Right forelimb (tissue), 1 donor: ENCODE measurements around the gene TPSAB1.
A peak's percentile ranks its signal among the peaks of the same experiment; 100 is the strongest.
"Not testable (repeated sequence)": the region's sequence is repeated elsewhere in the genome, so short reads cannot be mapped to it uniquely, and the experiment has no call there.

Experiments
- DNase-seq: peaks from one replicate; pipeline ENCODE4 v3.0.0-alpha.2; 2018

The TPSAB1 gene

GRCh38 chr16:1240436-1240835 is at the start of gene TPSAB1:
TPSAB1 (plus strand) TSS chr16:1240705; CDS start chr16:1240939, 234 bp downstream.
- not testable (repeated sequence) for DNase-seq

DNA sequence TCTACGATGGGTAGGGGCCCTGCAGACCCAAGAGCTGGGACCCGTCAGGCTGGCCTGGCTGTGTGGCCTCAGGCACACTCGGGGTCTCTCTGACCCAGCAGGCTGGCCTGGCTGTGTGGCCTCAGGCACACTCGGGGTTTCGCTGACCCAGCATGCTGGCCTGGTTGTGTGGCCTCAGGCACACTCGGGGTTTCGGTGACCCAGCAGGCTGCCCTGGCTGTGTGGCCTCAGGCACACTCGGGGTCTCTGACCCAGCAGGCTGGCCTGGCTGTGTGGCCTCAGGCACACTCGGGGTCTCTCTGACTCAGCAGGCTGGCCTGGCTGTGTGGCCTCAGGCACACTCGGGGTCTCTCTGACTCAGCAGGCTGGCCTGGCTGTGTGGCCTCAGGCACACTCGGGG is 49.7 kb upstream of the TPSAB1 start:
- not testable (repeated sequence) for DNase-seq

DNA sequence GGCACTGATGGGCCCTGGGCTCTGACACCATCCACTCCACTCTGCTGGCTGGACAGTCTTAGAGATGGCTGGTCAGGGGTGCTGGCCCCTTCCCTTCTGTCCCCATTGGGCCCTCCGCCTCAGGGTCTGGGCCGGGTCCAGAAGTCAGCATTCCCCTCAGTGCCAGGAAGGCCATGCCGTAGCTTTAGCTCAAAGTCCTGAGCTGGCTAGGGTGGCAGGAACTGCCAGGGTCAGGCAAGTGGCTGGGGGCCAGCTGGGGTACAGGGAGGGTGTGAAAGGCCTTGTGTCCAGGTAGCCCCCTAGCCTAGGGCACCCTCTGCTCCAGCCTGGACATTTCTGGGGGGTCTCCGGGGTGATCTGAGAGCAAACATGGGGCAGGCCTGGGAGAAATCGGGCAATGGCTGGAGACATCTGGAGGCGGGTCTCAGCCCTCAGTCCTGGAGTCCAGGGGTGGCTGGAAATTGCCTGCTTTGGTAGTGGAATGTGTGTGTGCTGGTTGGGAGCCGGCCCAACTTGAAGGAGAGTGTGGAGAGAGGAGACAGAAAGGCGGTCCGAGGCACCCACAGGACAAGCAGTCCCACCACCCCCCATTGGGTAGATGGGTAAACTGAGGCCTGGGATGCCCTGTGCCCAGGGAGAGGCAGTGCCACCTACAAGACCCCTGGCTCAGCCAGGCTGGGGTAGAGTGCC is 48.0 kb upstream of the TPSAB1 start:
- DNase-seq = no peak

DNA sequence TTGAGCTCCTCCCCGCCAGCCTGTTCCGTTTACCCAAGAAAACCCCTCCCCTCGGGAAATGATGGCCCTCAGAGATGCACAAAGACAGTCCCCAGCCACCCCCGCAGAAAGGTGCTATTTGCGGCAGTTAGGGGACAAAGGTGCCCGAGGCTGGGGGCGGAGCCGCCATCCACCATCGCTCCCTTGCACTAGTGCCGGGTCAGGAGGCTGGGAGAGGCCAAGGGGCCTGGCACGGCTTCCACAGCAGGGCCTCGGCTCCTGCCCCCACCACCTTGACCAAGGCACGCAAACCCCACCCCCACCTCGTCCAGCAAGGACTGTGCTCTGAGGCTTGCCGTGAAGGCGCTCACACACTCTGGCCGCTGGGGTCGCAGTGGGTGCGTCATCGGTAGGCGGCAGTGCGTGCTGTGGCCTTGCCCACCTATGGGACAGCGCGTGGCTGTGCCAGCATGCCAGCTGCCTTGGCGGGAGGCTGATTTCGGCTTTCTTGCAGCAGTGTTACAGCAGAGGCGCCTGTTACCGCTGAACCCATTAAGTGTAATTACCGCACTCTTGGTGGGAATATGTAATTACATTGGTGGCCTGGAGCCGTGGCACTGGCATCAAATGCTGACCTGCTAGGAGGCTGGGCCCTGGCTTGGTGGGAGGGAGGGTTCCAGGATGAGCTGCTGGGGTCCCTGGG is 47.2 kb upstream of the TPSAB1 start:
- DNase-seq = no peak

- no peak for DNase-seq
Measured at GRCh38 chr16:1193825-1194581, 46.5 kb upstream of the TPSAB1 start.

DNA sequence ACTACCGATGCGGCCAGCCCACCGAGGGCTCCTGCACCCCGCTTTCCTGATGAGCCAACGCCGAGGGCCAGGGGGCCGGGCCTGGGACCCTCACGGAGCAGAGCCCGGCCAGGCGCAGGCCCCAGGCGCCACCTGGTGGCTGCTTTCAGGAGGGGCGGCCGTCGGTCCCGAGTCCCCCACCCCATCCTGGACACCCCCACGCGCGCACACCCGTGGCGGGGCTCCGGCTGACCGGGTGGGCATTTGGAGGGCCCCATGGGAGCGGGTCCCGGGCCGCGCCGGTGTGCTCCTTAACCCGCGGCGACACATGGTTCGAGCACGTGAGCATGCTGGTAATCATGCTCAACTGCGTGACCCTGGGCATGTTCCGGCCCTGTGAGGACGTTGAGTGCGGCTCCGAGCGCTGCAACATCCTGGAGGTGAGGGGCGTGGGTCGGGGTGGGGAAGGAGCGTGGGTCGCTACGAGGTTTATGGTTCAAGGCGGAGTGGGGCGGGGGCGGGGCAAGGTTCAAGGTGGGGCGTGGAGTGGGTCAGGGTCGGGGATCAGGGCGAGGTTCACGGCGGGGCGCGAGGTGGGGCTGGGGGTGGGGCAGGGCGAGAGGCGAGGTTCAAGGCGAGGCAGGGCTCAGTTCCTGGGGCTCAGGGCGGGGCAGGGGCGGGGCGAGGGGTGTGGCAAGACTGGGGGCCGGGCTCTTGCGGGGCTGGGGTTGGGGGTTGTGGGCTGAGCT is 45.7 kb upstream of the TPSAB1 start:
- peak; percentile 61 for DNase-seq

- DNase-seq = no peak
Measured at GRCh38 chr16:1195393-1195666, 45.2 kb upstream of the TPSAB1 start.

DNA sequence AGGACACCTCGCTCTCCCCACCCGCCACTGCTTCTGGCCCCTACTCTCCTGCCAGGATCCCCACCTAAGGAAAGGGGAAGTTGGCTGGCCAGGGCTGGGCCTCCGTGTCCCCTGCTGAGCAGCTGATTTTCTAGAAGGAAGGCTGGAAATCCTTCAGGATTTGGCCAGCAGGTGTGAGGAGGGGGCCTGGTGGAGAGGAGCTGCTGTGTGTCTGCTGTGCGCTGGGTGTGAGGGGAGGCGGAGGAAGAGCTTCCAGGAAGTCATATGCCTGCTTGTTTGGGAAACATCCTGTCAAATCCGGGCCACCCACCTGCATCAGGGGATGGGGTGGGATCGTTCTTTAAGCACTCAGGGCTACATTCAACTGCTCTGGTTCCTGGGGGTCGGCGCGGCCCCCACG is 44.0 kb upstream of the TPSAB1 start:
- no peak for DNase-seq

DNA sequence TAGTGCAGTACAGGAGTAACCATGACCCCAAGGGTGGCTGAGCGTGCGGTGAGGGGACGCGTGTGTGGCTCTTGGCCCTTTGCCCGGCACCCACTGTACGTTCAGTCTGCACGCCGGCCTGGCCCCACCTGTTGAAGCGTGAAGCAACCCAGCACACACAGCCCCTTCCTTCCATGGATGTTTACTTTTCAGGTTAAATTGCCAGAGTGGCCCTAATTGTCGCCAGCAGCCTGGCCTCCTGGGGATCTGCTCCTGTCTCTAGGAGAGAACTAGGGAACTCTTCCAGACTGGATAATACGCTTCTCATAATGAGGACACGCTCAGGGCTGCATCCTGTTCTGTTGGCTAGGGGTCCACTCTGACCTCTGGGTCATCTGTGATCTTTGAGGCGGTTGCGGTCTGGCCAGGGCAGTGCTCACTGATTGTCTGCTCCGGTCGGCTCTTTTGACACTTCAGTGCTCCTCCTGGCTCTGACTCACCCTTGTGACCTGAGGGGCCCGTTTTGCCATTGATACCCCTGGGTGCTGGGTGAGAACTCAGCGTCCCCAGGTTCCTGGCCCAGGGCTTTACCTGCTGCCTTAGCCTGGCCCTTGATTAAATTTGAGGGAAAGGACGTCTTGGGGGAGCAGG is 43.2 kb upstream of the TPSAB1 start:
- no peak for DNase-seq

DNA sequence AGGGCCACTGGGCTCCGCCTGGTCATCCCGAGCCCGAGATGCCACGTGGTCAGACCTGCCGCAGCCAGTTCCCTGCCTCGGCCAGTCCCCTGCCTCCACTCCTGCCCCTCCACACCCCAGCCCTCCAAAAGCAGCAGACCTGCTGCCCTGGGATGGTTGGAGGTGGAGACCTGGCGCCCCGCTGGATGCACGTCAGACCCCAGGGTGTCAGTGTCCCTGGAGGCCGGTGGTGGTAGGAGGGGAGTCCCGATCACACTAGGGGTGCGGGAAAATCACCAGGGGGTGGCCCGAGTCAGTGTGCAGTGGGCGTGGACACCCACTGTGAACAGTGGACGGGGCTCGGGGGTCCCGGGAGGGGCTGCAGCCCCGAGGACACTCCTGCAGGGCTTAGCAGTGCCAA is 42.3 kb upstream of the TPSAB1 start:
- DNase-seq = no peak

DNA sequence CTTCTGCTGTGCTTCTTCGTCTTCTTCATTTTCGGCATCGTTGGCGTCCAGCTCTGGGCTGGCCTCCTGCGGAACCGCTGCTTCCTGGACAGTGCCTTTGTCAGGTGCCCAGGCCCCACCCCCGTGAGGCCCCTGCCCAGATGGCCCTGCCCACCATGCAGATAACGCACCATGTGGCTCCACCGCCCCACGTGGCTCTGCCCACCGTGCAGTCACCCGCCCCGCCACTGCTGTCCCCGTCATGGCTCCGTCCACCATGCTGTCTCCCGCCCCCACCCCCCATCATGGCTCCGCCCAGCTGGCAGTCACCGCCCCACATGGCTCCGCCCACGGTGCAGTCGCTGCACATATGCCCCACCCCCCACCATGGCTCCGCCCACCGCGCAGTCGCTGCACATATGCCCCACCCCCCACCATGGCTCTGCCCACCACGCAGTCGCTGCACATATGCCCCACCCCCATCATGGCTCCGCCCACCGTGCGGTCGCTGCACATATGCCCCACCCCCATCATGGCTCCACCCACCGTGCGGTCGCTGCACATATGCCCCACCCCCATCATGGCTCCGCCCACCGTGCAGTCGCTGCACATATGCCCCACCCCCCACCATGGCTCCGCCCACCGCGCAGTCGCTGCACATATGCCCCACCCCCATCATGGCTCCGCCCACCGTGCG is 41.7 kb upstream of the TPSAB1 start:
- not testable (repeated sequence) for DNase-seq

DNA sequence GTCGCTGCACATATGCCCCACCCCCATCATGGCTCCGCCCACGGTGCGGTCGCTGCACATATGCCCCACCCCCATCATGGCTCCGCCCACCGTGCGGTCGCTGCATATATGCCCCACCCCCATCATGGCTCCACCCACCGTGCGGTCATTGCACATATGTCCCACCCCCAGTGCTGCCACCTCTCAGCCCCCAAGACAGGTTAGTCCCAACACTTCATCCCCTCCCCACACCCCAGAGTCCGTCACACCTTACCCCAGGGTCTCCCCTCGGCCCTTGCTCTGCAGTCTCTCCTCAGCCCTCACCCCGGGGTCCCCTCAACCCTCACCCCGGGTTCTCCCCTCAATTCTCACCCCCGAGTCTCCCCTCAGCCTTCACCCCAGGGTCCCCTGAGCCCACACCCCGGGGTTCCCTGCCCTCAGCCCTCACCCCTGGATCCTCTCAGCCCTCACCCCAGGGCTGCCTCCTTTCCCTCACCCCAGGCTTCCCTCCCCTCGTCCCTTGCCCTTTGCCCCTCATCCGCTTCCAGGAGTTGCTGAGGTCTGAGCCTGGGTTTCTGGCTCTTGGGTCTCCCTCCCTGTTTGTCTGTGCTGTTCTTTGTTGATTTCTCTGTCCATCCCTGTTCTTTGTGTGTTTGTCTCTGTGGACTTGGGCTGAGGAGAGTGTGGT is 41.0 kb upstream of the TPSAB1 start:
- no peak for DNase-seq

DNA sequence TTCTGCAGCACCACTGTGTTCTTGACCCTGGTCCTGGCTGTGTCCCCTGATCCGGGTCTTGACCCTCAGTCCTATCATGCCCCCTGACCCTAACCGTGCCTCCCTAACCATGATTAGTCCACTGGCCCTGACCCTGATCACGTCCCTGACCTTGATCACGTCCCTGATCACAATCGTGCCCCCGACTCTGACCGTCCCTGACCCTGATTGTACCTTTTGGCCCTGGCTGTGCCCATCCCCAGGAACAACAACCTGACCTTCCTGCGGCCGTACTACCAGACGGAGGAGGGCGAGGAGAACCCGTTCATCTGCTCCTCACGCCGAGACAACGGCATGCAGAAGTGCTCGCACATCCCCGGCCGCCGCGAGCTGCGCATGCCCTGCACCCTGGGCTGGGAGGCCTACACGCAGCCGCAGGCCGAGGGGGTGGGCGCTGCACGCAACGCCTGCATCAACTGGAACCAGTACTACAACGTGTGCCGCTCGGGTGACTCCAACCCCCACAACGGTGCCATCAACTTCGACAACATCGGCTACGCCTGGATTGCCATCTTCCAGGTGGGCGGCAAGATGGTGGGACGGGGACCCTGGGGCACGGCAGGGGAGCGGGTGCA is 40.4 kb upstream of the TPSAB1 start:
- DNase-seq = no peak

DNA sequence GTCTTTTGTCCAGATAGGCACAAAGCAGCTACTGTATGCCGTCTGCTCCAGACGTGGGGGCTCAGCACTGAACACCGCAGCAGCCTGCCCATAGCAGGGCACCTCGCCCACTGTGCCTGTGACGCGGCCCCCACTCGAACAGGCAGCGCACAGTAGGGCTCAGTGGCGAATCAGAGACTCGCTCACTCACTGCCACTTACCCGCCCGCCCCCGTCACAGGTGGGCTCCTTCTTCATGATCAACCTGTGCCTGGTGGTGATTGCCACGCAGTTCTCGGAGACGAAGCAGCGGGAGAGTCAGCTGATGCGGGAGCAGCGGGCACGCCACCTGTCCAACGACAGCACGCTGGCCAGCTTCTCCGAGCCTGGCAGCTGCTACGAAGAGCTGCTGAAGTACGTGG is 39.1 kb upstream of the TPSAB1 start:
- DNase-seq = no peak

GRCh38 chr16:1202274-1202673 is 38.2 kb upstream of the TPSAB1 start:
- no peak for DNase-seq

DNA sequence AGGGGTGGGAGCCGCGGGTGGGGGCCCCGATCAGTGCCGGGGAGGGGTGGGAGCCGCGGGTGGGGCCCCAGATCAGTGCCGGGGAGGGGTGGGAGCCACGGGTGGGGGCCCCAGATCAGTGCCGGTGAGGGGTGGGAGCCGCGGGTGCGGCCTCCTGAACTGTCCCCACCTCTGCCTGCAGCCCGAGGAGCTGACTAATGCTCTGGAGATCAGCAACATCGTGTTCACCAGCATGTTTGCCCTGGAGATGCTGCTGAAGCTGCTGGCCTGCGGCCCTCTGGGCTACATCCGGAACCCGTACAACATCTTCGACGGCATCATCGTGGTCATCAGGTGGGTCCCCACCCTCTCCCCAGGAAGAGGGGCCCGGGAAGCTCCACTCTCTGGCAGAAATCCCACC is 35.6 kb upstream of the TPSAB1 start:
- DNase-seq = no peak

GRCh38 chr16:1206326-1206725 is 34.2 kb upstream of the TPSAB1 start:
- no peak for DNase-seq

GRCh38 chr16:1206786-1207185 is 33.7 kb upstream of the TPSAB1 start:
- DNase-seq = no peak

- no peak for DNase-seq
Measured at GRCh38 chr16:1208239-1208830, 32.2 kb upstream of the TPSAB1 start.

DNA sequence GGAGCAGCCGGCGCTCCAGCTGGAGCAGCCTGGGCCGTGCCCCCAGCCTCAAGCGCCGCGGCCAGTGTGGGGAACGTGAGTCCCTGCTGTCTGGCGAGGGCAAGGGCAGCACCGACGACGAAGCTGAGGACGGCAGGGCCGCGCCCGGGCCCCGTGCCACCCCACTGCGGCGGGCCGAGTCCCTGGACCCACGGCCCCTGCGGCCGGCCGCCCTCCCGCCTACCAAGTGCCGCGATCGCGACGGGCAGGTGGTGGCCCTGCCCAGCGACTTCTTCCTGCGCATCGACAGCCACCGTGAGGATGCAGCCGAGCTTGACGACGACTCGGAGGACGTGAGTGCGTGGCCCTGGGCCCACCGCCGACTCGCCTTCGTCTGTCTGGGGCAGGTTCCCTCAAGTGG is 31.4 kb upstream of the TPSAB1 start:
- no peak for DNase-seq

DNA sequence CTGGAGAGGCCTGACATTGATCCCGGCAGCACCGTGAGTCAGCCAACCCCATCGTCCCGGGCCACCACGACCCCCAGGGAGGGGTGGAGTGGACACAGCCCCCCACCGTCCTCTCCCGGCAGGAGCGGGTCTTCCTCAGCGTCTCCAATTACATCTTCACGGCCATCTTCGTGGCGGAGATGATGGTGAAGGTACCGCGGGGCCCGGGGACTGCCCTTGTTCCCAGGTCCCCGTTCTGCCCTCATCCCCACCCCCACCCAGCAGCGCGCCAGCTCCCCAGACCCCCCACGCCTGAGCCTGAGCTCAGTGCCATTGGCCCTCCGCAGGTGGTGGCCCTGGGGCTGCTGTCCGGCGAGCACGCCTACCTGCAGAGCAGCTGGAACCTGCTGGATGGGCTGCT is 30.0 kb upstream of the TPSAB1 start:
- DNase-seq = no peak
